NCI-H2081 (cell line): Measurements from ENCODE around the gene PARD3B.

Experiments used
- DNase-seq, 2 experiments: peaks; one replicate each; lab custom pipeline; 2025; lab: John Stamatoyannopoulos, UW

The PARD3B gene

GRCh38 chr2:204896146-204896545 lies 350.9 kb downstream of the PARD3B start:
- DNase-seq, result no peak

GRCh38 chr2:204897561-204897960 lies 352.3 kb downstream of the PARD3B start:
- no peak for DNase-seq

- DNase-seq, result no peak
Measured at GRCh38 chr2:204898928-204899640, 353.8 kb downstream of the PARD3B start.

- DNase-seq, result no peak
Measured at GRCh38 chr2:204899983-204900382, 354.7 kb downstream of the PARD3B start.

GRCh38 chr2:204900487-204900886 lies 355.2 kb downstream of the PARD3B start:
- DNase-seq, result no peak

- DNase-seq, result no peak
Measured at GRCh38 chr2:204900910-204901309, 355.6 kb downstream of the PARD3B start.

GRCh38 chr2:204901591-204901990 lies 356.3 kb downstream of the PARD3B start:
- DNase-seq, result no peak

GRCh38 chr2:204909791-204910190 lies 364.5 kb downstream of the PARD3B start:
- no peak for DNase-seq

GRCh38 chr2:204913312-204913711 lies 368.0 kb downstream of the PARD3B start:
- no peak for DNase-seq

- no peak for DNase-seq
Measured at GRCh38 chr2:204913854-204914464, 368.7 kb downstream of the PARD3B start.

- DNase-seq, result no peak
Measured at GRCh38 chr2:204914708-204915107, 369.4 kb downstream of the PARD3B start.

- DNase-seq, result no peak
Measured at GRCh38 chr2:204917089-204917701, 371.9 kb downstream of the PARD3B start.

- no peak for DNase-seq
Measured at GRCh38 chr2:204920776-204921175, 375.5 kb downstream of the PARD3B start.

- no peak for DNase-seq
Measured at GRCh38 chr2:204923957-204924356, 378.7 kb downstream of the PARD3B start.

- DNase-seq, result no peak
Measured at GRCh38 chr2:204931562-204931961, 386.3 kb downstream of the PARD3B start.

GRCh38 chr2:204933735-204934374 lies 388.6 kb downstream of the PARD3B start:
- DNase-seq, result no peak

GRCh38 chr2:204944927-204945326 lies 399.7 kb downstream of the PARD3B start:
- no peak for DNase-seq

GRCh38 chr2:204945376-204945775 lies 400.1 kb downstream of the PARD3B start:
- DNase-seq, result no peak

GRCh38 chr2:204946892-204947291 lies 401.6 kb downstream of the PARD3B start:
- DNase-seq, result no peak

- no peak for DNase-seq
Measured at GRCh38 chr2:204947405-204947804, 402.1 kb downstream of the PARD3B start.

- DNase-seq, result no peak
Measured at GRCh38 chr2:204948024-204948763, 402.9 kb downstream of the PARD3B start.

- no peak for DNase-seq
Measured at GRCh38 chr2:204948822-204949221, 403.5 kb downstream of the PARD3B start.
